Hypothalamus (tissue), 51 donors: ENCODE measurements around the gene TRAF3.
"Not testable (repeated sequence)": the region's sequence is repeated elsewhere in the genome, so short reads cannot be mapped to it uniquely, and the experiment has no call there.

ENCODE experiments used
- DNase-seq, 51 donors: peaks; one replicate each; lab custom pipeline; 2025; lab: John Stamatoyannopoulos, UW

The TRAF3 gene

DNA sequence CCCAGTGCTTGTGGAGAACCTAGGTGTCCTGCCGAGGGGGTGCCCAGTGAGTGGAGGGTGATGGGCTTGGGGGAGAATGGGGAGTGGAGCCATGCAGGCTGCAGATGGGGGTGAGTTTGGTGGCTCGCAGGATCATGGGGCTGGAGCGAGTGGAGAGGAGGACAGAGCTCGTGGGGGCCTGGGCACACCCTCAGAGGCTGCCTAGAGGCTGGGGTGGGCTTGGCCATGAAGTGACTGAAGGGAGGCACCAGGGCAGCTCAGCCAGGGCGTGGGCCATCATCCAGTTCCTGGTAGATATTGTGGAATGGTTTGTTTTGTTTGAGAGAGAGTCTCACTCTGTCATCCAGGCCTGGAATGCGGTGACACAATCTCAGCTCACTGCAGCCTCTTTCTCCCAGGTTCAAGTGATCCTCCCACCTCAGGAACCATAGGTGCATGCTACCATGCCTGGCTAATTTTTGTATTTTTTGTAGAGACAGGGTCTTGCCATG lies 101.8 kb downstream of the TRAF3 start:
- no peak for DNase-seq

DNA sequence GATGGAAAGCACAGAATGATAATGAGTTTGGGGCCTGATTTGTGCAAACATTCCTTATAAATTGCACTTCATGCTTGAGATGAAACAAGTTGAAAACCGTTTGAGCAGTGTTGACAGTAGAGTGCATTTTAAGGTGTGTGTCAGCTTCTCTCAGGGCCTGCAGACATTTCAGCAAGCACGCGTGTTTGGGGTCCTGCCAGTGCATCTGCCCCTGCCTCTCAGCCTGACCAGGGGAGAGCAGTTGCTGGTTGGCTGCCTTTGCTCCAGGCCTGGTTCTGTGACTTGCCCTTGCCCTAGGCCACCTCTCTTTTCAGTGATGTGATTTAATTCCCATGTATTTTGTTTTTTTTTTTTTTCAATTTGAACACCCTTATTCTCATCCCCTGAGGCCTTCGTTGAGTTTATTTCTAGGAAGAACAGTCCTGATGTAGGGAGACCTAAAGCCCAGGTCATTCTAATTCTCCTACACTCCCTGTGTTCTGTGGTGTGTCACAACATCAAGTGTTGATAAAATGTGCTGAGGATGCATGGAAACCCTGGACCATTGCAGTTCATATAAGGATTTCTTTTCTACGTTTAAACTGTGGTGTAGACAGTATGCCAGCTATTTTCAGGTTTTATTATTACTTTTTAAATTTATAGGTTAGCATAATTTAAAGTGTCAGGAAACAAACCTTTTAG lies 105.1 kb downstream of the TRAF3 start:
- DNase-seq = no peak

DNA sequence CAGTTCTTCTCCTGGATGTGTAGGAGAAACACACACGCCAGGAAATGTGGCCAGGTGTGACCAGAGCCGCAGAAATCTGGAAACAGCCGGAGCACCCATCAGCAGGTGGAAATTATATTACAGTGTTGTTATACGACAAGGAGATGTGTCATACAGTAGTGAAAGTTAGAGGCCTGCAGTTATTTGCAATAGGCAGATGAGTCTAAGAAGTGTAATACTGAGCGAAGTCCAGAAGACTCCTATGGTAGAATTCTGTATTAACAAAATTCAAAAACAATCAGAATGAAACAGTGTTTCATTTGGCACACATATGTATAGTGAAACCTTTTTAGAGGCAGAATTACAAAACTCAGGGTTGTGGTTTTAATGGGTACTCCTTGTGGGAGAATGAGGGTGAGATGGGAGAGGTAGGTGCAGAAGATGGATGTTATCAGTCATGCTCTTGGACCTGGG lies 105.9 kb downstream of the TRAF3 start:
- no peak for DNase-seq

DNA sequence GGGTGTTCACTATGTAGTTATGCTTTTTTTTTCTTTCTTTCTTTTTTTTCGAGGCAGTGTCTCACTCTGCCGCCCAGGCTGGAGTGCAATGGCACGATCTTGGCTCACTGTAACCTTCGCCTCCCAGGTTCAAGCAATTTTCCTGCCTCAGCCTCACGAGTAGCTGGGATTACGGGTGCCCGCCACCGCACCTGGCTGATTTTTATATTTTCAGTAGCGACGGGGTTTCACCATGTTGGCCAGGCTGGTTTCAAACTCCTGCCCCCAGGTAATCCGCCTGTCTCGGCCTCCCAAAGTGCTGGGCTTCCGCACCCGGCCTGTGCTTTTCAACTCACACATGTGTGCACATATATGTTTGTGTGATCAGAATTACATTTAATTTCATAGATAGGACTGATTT lies 106.3 kb downstream of the TRAF3 start:
- no peak for DNase-seq

DNA sequence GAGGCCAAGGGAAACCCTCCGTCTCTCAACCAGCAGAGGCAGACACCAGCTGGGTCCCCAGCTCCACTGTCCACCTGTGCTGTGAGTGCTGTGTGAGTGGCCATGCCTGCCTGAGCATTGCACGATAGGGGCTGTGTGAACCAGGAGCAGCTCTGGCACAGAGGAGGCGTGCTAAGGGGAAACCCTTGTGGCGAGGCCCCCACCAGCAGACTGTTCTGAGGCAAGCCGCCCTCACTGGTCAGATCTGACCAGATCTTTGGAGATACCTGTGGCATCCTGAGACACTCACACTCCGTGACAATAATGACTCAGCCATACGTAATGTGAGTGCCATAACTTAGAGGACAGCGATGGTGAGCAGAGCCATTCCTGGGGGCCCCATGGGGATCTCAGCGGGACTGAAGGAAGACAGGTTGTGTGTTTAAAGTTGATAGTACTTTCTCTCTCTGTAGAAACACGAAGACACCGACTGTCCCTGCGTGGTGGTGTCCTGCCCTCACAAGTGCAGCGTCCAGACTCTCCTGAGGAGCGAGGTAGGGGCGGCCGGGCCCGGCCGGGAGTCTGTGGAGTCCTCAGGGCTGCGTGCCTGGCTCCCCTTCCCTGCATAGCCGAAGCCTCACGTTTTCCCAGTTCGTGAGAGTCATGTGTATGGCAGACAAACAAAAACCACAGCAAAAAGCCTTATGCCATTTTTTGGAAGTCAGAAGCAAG lies 108.6 kb downstream of the TRAF3 start:
- no peak for DNase-seq

DNA sequence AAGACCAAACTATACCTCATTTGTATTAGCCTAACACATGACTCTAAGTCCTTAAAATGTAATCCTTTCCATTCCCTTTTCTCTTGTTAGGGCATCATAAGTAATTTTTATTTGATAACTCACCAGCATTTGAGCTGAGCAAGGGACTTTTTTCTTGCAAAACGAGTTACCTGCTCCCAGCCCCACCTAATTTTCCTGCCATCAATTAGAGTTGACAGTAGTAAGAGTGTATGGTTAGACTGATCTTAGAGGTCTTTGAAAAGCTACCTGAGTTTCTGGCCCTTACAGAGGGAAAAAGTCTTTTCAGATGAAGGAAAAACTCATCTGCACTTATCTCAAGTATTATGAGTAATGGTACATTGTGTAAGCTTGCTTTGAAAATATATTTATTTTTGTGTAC lies 111.5 kb downstream of the TRAF3 start:
- no peak for DNase-seq

DNA sequence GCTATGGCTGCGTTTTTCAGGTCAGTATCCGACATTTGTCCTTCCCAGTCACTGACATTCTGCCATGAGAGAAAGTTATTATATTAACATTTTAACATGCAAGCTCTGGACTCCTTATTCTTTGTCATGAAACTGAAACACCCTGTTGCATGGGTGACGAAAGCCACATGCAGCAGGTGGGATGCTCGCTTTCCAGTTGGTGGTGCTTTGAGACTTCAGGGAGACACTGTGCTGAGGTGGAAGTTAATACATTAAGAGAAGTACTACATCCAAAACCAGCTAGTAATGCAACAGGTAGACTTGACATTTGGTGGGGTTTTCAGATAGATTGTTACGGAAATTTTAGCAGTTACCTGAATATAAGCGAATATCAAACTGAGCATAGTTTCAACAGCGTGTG lies 112.4 kb downstream of the TRAF3 start:
- no peak for DNase-seq

DNA sequence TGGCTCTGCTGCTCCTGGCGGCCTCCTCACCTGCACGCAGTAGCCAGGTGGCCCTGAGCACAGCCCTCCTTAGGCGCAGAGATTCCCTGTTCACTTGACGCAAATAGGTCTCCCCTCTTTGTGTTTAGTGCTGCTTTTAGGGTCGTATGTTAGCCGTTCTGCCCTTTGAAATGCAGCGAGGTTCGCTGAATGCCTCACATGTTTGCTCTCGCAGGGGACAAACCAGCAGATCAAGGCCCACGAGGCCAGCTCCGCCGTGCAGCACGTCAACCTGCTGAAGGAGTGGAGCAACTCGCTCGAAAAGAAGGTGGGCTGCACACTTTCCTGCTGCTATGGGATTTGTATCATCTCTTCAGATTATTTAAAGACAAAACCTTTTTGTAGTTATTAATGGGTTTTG lies 113.9 kb downstream of the TRAF3 start:
- no peak for DNase-seq

DNA sequence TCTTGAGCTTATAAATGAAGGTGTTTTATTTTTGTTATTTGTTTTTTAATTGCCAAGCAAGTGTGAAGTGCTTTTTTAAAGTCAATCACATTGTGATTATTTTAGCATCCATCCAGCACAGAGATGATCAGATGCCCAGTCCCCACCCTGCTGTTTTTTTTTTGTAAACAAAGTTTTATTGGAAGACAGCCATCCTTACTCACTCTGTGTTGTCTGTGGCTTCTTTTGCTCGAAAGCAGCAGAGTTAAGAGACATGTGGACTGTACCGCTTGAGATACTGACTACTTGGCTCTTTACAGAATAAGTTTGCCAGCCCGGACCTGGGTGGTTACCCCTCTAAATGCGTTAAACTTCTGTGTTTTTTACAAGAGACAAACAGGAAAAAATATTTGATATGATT lies 114.3 kb downstream of the TRAF3 start:
- DNase-seq = no peak

DNA sequence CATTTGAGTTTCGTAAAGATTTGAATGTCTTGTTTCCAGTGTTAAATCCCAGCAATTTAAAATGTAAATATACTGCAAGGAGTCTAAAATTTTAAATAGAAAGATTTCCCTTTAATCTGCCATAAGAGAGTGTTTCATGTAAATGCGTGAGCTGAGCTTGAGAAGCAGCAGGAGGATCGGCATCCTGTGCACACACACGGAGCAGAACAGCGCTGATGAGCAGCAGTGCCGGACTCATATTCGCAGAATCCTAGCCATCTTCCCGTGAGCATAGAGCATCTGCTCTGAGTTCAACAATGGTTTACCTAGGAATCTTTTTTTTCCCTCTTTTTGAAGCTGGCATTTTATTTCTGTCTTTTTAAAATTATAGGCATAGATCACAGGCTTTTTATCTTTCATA lies 115.4 kb downstream of the TRAF3 start:
- no peak for DNase-seq

DNA sequence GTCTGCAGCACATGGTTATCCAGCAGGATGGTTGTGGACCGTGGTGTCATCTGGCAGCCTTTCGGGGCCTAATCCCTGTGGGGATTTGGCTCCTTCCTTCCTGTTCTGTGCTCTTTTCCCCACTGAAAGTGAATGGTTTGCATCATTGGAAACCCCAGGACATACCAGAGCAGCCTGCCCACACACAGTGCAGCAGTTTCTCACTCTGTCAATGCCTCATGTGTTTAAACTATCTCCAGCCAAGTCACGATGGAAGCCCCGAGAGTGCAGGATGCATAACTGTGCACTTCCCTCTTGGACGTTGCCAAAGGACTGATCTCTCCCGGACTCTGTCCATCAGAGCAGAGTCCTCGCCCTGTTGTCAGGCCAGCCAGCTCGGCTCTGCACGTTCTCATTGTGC lies 116.2 kb downstream of the TRAF3 start:
- DNase-seq = peak in 6 of 51 donors; percentile 14 to 29 (median 17)

DNA sequence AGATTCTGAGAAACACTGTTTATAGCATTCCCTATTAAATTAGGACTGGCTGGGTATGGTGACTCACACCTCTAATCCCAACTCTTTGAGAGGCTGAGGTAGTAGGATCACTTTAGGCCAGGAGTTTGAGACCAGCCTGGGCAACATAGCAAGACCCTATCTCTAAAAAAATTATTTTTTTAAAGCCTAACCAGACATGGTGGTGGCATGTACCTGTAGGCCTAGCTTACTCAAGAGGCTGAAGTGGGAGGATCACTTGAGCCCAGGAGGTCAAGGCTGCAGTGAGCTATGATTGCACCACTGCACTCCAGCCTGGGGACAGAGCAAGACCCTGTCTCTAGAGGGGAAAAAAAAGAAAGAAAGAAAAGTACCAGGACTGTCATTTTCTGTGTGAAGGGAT lies 119.5 kb downstream of the TRAF3 start:
- DNase-seq = not testable (repeated sequence)

DNA sequence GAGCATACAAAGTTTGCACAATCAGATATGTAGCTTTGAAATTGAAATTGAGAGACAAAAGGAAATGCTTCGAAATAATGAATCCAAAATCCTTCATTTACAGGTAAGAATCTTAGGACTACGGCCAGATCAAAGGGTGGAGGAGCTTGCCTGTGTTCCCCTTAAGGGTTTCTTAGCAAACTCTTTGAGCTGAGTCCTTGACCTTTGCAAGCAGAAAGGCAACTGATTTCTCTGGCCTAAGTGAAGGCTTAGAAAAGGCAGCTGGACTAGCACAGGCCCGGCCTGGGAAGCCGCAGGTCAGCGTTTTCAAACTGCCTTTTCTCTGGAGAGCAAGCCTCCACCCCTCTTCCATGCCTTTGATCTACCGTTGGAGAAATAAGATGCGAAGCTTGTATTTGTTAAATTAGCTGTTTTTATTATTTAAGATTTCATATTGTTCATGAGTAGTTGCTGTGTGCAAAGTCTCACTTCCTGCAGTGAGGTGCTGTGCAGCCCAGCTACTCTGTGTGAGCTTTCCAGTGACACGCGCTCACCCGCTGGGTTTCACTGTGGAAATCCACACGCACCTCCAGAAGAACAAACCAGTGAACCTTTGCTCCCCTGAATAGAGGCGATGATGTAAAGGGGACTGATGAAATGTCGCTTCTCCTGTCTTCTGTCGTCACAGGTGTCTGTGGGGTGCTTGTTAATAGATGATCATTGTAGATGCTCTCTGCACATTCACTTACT lies 120.2 kb downstream of the TRAF3 start:
- no peak for DNase-seq

DNA sequence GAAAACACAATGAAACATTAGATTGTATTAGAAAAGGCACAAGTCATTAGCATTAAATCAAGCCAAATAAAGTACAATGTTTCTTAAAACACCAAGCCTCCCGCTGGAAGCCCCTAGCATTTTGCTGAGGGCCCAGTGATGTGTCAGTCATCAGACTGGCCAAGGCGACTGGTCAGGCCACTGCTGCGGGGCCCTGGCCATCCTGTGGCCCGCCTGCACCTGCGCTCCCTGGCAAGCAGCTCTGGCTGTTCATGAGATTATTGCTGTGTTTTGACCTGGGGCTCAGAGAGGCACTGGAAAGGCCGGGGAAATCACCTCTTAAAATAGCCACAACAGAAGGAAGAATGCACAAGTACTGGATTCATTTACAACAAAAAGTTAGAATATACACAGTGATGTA lies 121.0 kb downstream of the TRAF3 start:
- DNase-seq = no peak

DNA sequence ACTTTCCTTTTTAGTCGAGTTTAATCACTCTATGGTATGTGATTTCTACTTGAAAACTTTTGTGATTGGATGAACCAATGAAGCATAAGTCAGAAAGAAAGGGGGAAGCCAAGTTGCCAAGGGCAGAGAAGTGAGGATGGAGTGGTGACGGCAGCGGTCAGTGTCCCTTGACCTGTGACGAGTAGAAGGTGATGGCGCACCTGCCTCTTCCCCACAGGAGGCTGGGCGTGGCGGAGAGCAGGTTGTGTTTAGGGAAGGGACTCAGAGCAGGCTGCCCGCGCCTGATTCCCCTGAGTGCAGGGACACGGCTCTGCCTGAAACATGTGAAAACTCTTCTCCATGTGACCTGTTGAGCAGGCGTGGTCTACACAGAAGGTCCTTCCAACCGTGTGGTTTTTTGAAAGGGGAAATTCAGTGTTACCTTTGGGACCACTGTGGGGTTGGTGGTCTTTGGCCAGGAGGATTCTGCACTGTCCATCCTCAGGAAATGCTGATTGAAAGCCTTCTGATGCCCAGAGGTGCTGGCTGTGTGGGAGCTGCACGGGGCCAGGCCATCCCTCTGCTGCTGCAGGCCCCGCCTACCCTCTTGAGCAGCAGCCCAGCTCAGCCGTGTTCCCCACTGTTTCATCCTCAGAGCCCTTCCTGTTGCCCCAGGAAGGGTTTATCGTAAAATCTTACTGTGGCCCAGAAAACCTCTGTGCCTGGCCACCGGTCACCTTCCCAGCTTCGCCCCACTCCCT lies 121.7 kb downstream of the TRAF3 start:
- no peak for DNase-seq

DNA sequence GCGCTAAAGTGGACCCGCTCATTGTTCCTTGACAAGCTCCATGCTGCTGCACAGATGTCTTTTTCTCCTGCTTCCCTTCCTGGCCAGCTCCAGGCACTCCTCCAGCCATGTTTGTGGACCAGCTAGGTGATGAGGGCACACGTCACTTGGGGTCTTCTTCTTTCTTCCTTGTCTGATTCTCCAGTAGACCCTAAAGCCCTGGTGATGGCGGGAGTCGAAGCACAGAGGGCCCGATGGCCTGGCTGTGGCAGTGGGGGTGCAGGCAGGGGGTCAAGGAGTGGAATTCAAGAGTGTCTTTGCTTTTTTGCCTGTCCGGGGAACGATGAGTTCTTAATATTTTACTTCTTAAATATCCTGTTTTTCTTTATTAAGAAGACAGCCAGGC lies 122.3 kb downstream of the TRAF3 start:
- no peak for DNase-seq

DNA sequence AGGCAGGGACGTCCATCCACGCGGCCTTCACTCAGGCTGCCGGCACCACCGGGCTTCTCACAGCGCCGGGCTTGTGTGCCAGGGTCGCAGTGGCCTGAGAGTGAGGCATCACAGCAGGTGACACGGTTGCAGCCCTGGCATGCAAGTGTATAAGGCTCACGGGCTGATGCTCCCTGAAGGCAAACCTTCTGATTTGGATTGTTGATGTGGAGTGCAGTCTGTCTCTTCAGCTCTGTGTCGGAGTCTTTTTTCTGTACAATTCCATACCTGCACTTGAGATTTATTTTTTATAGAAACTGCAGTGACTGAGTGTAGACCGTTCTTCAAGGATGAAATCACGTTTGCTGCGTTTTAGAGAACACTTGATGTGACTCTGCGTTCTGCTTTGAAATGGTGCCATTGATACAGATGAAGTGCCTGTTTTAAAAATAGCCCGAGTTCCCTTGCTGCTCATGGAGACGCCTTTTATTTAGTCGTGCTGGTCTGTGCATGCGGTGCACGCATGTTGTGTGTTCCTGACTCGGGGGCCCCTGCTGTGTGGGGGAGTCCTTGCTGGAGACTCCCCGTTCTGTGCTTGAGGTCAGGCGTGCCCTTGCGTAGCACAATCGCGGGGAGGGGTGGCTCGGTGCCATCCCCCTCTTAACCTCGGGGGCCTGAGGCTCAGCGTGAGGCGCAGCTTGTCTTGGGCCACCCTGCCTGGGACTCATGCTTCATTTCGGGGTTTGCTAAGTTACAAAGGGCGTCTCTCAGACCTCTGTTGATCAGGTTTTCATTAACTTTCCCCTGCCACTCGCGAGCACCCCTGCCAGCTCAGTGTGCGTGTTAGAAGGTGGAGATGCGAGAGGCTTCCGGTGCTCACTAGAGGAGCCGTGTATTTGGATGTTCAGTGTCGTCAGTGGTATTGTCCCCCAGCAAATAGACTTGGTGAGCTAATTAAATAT lies 123.7 kb downstream of the TRAF3 start:
- DNase-seq = no peak

DNA sequence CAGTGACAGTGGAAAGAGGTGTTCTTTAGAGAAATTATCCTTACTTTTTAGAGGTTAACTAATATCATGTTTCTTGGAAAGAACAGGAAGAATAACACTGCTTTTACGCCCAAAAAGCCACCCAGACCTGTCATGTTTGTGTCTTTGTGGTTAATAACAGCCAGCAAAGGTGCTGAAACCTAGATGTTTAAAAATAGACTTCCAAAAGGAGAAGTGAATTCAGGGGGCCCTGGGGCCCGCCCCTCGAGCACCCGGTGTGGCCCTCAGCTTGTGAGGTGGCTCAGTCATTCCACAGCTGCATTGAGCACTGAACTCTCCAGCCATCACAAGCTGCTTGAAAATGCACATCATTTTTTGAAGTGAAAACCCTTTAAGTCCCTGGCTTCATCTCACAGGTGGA lies 124.4 kb downstream of the TRAF3 start:
- DNase-seq = no peak

DNA sequence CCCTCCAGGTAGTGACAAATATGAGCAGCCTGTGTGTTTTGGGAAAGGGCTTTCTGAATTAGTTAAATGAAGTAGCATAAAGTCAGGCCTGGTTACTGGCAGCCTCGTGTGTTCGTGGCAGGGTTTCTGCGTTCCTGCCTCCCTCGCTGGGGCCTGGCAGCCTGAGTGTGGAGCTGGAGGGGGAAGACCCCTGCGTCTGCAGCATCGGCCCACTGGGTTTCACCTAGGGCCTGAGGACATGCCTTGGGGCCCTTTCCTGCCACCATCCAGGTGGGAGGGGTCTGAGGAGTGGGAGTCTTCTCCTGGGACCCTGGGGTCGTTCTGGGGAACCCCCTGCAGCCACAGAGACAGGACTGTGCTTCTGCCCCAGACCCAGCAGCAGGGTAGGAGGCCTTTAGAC lies 124.8 kb downstream of the TRAF3 start:
- no peak for DNase-seq
